Measurements from ENCODE around the gene TPSD1.
"Not testable (repeated sequence)": the region's sequence is repeated elsewhere in the genome, so short reads cannot be mapped to it uniquely, and the experiment has no call there.

Gene TPSD1

DNA sequence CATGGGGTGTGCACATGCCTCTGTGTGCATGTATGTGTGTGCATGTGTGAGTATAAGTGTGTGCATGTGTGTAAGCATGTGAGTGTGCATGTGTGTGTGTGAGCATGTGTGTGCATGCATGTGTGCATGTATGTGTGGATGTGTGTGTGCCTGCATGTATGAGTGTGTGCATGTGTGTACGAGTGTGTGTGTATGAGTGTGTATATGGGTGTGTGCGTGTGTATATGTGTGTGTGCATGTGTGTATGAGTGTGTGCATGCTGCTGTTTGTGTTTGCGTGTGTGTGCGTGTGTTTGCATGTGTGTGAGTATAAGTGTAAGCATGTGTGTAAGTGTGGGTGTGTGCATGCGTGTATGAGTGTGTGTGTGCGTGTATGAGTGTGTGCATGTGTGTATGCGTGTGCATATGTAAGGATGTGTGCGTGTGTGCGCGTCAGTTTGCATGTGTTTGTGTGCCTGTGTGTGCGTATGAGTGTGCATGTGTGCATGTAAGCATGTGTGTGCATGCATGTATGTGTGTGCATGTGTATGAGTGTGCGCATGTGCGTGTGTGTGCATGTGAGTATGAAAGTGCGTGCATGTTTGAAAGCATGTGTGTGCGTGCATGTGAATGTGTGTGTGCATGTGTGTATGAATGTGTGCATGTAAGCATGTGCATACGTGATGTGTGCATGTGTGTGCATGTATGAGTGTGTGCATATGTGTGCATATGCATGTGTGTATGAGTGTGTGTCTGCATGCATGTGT lies 8.6 kb downstream of the TPSD1 start:
- no peak for DNase-seq

DNA sequence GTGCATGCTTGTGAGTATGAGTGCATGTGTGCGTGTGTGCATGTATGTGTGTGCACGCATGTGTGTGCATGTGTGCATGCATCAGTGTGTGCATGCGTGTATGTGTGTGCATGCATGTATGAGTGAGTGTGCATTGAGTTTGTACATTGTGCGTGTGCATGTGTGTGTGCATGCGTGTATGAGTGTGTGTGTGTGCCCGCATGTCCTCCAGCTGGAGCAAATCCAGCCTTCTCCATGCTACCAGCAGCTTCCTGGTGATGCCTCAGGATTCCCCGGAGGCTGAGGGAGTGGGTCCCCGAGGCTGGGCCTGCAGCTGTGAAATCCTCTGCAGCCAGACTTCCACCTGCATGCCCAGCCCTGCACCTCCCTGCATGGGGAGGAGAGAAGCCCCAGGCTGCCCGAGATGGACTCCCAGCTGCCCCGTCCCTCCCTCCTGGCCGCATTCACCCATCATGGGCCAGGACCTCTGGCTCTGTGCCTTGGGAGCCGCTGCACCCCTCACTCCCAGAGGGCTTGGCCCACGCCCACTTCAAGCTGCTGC lies 9.3 kb downstream of the TPSD1 start:
- no peak for DNase-seq

DNA sequence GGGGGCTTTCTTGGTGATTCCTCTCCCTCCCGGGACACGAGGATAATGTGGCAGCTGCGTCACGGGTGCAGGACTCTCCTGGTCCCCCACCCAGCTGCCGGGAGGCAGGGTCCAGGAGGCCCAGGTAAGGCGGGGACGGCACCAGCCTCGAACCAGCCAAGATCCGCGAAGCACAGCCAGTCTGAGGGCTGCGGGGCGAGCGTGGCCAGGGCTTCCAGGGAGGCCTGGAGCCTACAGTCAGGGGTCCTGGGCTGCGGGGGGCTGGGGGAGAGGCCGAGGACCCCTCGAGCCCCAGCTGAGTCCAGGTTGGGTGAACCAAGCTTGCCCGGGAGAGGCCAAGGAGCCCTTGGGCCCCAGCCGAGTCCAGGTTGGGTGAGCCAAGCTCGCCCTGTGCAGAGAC lies 10.0 kb downstream of the TPSD1 start:
- DNase-seq, result no peak

DNA sequence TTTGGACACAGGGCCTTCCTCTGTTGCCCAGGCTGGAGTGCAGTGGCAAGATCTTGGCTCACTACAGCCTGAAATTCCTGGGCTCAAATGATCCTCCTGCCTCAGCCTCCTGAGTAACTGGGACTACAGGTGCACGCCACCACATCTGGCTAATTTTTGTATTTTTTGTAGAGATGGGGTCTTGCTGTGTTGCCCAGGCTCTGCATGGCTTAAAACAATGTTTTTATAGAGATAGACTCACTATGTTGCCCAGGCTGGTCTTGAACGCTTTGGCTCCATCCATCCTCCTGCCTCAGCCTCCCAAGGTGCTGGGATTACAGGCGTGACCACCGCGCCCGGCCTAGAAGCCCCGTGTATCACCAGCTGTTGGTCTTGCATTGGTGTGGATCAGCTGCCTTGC lies 13.5 kb downstream of the TPSD1 start:
- not testable (repeated sequence) for DNase-seq

DNA sequence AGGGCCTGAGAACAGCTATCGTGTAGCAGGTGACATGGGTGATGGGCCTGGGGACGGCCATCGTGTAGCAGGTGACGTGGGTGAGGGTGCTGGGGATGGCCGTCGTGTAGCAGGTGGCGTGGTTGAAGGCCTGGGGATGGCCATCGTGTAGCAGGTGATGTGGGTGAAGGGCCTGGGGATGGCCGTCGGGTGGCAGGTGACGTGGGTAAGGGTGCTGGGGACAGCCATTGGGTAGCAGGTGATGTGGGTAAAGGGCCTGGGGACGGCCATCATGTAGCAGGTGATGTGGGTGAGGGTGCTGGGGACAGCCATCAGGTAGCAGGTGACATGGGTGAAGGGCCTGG lies 15.5 kb downstream of the TPSD1 start:
- no peak for DNase-seq

DNA sequence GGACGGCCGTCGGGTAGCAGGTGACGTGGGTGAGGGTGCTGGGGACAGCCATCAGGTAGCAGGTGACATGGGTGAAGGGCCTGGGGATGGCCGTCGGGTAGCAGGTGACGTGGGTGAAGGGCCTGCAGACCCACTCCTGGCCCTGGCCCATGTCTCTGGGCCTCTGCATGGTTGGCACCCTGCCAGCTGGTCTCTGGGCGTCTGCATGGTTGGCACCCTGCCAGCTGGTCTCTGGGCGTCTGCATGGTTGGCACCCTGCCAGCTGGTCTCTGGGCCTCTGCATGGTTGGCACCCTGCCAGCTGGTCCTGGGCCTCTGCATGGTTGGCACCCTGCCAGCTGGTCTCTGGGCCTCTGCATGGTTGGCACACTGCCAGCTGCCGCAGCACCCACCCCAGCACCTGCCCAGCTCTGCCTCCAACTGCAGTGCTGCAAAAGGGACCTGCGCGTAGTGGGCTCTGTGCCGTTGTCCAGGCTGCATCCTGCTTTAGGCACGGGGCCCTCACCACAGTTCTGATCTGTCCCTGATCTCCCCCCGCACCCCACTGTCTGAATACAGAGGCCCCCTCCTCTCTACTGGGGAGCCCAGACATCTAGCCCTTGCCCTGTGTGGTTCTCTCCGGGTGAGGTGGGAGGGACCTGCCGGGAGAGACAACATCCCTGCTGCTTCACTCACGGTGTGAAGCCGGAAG lies 16.0 kb downstream of the TPSD1 start:
- DNase-seq, result peak; percentile 74

GRCh38 chr16:1272453-1273198 lies 16.8 kb downstream of the TPSD1 start:
- no peak for DNase-seq

GRCh38 chr16:1273816-1274215 lies 17.9 kb downstream of the TPSD1 start:
- DNase-seq, result no peak

GRCh38 chr16:1274767-1275166 lies 18.9 kb downstream of the TPSD1 start:
- DNase-seq, result peak; percentile 52

GRCh38 chr16:1275791-1276579 lies 20.1 kb downstream of the TPSD1 start:
- DNase-seq, result no peak

DNA sequence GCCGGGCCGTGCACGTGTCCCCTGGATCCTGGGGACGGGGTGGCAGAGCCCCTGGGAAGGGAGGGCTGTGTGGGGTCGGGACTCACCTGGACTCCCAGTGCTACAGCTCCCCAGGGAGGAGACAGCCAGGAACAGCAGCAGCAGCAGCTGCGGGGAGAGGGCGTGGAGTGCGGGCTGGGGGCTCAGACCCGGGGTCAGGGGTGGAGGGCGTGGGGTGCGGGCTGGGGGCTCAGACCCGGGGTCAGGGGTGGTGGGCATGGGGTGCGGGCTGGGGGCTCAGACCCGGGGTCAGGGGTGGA lies 20.7 kb downstream of the TPSD1 start:
- no peak for DNase-seq

DNA sequence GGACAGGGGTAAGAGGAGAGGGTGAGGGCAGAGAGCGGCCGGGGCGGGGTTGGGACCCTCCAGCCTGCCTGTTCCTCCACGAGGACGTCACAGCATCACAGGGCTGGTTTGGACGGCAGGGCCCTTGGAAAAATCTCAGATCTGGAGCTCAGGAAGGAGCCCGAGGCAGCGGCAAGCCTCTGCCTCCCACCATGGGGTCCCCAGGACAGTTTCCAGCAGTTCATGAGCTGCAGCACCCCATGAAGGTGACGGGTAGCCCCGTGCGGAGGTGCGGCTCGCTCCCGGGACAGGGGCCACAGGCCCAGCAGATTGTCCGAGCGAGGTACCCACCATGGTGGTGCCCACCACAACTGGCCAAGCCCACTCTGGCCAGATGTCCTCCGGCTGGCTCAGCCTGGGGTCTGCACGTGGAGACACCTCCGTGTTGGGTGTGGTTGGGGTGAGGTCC lies 21.3 kb downstream of the TPSD1 start:
- DNase-seq, result no peak

GRCh38 chr16:1277617-1278282 lies 21.9 kb downstream of the TPSD1 start:
- DNase-seq, result no peak

DNA sequence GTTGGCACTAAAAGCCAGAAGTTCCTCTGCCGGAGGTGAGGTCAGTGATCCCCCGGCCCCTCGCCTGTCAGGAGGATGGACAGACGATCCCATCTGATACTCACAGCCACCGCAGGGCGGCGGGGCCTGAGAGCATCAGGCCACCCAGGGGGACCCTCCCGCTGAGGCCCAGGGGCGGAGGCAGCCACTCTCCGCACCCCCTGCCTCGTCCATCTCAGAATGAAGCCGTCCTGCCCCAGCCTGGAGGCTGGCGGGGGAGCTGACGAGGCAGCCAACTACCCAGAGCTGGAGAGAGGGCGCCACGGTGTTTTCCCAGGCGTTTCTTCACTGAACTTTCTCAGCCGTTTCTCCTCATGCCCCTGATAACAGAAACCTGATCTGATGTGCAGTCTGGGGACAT lies 22.6 kb downstream of the TPSD1 start:
- peak; percentile 34 for DNase-seq

GRCh38 chr16:1279081-1279944 lies 23.4 kb downstream of the TPSD1 start:
- DNase-seq, result no peak

GRCh38 chr16:1279945-1280589 lies 24.2 kb downstream of the TPSD1 start:
- no peak for DNase-seq

DNA sequence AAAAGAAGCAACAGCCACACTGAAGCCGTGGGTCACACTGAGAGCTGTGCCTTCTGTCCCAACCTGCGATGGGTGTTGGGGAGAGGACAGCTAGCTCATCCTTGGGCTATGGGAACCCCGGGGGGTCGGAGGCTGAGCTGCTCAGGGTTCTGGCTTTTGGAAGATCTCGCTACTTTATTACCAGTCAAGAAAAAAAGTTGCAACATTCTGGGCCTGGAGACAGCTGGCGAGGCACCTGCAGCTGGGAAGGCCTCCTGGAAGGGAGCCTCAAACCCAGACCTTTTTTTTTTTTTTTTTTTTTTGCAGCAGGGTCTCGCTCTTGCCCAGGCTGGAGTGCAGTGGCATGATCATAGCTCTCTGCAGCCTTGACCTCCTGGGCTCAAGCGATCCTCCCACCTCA lies 24.9 kb downstream of the TPSD1 start:
- no peak for DNase-seq

GRCh38 chr16:1281517-1281916 lies 25.6 kb downstream of the TPSD1 start:
- DNase-seq, result no peak

- DNase-seq, result no peak
Observed at GRCh38 chr16:1282324-1282973, 26.6 kb downstream of the TPSD1 start.

- DNase-seq, result no peak
Observed at GRCh38 chr16:1283296-1283695, 27.4 kb downstream of the TPSD1 start.

Measured in eye (tissue), 1 donor.